ENCODE measurements around the gene SORCS3. TPM values are rescaled to one million over a fixed set of nuclear protein-coding genes. Genes with fewer than 3 reads are reported as not detected.

SORCS3 gene
- total RNA-seq, 1 experiment from 2014 or later: not detected

DNA sequence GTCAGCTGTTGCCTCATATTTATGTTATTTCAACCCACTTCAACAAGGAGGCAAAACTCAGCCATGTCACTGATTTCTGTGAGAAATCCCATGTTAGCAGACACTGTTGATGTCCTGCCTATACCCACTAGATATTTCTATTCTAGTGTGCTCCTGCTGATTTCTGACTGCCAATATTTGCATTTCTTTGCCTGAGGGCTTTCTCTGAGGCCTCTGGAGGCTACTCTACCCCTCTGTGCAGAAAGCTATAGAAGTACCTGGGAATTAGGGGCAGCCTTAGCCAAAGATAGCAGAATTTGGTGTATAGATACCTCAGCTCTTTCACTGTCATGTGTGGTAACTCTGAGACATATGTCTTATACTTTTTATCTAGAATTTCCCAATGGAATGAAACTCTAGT lies 348.8 kb downstream of the SORCS3 start:
- Histone ChIP-seq H3K27ac (ENCODE audit: low read length) (no peak overlapping the region), H3K9me2 (replicated peaks; ENCODE audit: low read length) (no peaks in the 10 kb centered on the region), H3K79me2 (ENCODE audit: low read length) (no peaks in the 10 kb centered on the region), H4K20me1 (ENCODE audit: low read length) (no peaks in the 10 kb centered on the region), H3K9ac (ENCODE audit: low read length) (no peak overlapping the region), H3K9me3 (ENCODE audit: low read length) (no peaks in the 10 kb centered on the region), H3K4me2 (ENCODE audit: low read length) (no peak overlapping the region), H2AFZ (ENCODE audit: low read length) (no peak overlapping the region), H3K4me1 (ENCODE audit: insufficient read depth, low read length) (no peaks in the 10 kb centered on the region), H3K36me3 (ENCODE audit: low read depth, low read length) (no peaks in the 10 kb centered on the region), H3K4me3 (ENCODE audit: low read length) (no peak overlapping the region), H3K27me3 (ENCODE audit: low read length) (no peaks in the 10 kb centered on the region), H3F3A (ENCODE audit: low read length, unreplicated experiment) (no peaks in the 10 kb centered on the region)
- POLR2A ChIA-PET (ENCODE audit: unreplicated experiment): no interaction called here
- no peak for TF ChIP-seq EZH2 (IDR thresholded peaks at IDR 0.05; ENCODE audit: low read length, unreplicated experiment)
- no peak for TF ChIP-seq EZH2phosphoT487 (IDR thresholded peaks at IDR 0.05; ENCODE audit: borderline replicate concordance, low read length)
- TF ChIP-seq, protein P1, sequence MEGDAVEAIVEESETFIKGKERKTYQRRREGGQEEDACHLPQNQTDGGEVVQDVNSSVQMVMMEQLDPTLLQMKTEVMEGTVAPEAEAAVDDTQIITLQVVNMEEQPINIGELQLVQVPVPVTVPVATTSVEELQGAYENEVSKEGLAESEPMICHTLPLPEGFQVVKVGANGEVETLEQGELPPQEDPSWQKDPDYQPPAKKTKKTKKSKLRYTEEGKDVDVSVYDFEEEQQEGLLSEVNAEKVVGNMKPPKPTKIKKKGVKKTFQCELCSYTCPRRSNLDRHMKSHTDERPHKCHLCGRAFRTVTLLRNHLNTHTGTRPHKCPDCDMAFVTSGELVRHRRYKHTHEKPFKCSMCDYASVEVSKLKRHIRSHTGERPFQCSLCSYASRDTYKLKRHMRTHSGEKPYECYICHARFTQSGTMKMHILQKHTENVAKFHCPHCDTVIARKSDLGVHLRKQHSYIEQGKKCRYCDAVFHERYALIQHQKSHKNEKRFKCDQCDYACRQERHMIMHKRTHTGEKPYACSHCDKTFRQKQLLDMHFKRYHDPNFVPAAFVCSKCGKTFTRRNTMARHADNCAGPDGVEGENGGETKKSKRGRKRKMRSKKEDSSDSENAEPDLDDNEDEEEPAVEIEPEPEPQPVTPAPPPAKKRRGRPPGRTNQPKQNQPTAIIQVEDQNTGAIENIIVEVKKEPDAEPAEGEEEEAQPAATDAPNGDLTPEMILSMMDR (conservative IDR thresholded peaks at IDR 0.05; ENCODE audit: low read depth, low read length): no peak
- BruUV-seq (replicated peaks): no TSS peak
- ATAC-seq (no peak), DNase-seq (no peak)
- CTCF ChIA-PET: no interaction called here
- intact Hi-C loops (cut with micrococcal nuclease): no loop called here

DNA sequence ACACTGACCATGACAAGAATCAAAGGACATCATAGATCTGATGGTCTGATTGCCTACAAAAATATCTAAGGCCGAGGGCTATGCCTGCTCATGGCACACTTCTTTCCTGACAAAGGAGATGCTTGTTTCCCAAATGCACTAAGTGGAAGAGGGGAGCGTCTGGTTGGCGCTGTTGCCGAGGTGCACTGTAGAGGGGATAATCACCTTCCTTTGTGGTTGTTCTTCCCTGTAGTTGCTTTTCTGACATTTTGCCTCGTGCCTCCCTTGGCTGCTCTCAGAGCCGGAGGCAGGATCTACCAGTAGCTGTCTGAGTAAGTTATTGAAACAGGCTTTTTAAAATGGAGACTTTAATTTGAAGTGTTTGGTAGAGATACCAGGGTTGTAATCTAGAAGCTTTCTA lies 352.0 kb downstream of the SORCS3 start:
- Histone ChIP-seq H3K4me2 (ENCODE audit: low read length) (no peak overlapping the region), H3K4me1 (ENCODE audit: insufficient read depth, low read length) (no peaks in the 10 kb centered on the region), H3K9me2 (replicated peaks; ENCODE audit: low read length) (no peaks in the 10 kb centered on the region), H4K20me1 (ENCODE audit: low read length) (no peaks in the 10 kb centered on the region), H3K36me3 (ENCODE audit: low read depth, low read length) (no peaks in the 10 kb centered on the region), H3F3A (ENCODE audit: low read length, unreplicated experiment) (no peaks in the 10 kb centered on the region), H3K9ac (ENCODE audit: low read length) (no peak overlapping the region), H3K27ac (ENCODE audit: low read length) (no peak overlapping the region), H3K27me3 (ENCODE audit: low read length) (no peaks in the 10 kb centered on the region), H2AFZ (ENCODE audit: low read length) (no peak overlapping the region), H3K9me3 (ENCODE audit: low read length) (no peaks in the 10 kb centered on the region), H3K79me2 (ENCODE audit: low read length) (no peaks in the 10 kb centered on the region), H3K4me3 (ENCODE audit: low read length) (no peak overlapping the region)
- DNase-seq (no peak), ATAC-seq (no peak)
- intact Hi-C loops (cut with micrococcal nuclease): no loop called here
- no TSS peak for BruUV-seq (replicated peaks)
- ChIA-PET POLR2A (ENCODE audit: unreplicated experiment) (no interaction called here), CTCF (no interaction called here)
- TF ChIP-seq EZH2phosphoT487 (IDR thresholded peaks at IDR 0.05; ENCODE audit: borderline replicate concordance, low read length): no peak
- TF ChIP-seq EZH2 (IDR thresholded peaks at IDR 0.05; ENCODE audit: low read length, unreplicated experiment): no peak
- TF ChIP-seq, protein P1 (conservative IDR thresholded peaks at IDR 0.05; ENCODE audit: low read depth, low read length): no peak

DNA sequence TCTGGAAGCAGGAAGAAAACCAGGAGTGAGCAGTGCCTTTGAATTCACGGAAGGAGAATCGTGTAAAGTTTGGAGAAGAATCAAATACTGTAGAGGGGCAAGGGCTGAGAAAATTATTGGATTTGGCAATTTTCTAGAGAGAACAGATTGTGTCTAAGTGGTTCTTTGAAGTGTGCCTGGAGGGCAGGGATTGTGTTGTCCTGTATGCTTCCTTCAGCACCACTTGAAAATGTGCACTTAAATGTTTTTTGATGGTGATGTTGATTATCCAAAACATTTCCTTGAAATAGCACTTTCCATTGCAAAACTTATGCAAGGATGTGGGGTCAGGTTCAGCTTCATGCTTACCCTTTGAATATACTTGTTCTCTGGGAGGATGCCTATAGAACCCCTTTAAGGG lies 360.2 kb downstream of the SORCS3 start:
- no TSS peak for BruUV-seq (replicated peaks)
- Histone ChIP-seq H3K4me2 (ENCODE audit: low read length) (no peak overlapping the region), H3K36me3 (ENCODE audit: low read depth, low read length) (no peaks in the 10 kb centered on the region), H3K9me3 (ENCODE audit: low read length) (no peaks in the 10 kb centered on the region), H4K20me1 (ENCODE audit: low read length) (no peaks in the 10 kb centered on the region), H3K9ac (ENCODE audit: low read length) (no peak overlapping the region), H3K27ac (ENCODE audit: low read length) (no peak overlapping the region), H3F3A (ENCODE audit: low read length, unreplicated experiment) (no peaks in the 10 kb centered on the region), H3K27me3 (ENCODE audit: low read length) (no peaks in the 10 kb centered on the region), H3K79me2 (ENCODE audit: low read length) (no peaks in the 10 kb centered on the region), H2AFZ (ENCODE audit: low read length) (no peak overlapping the region), H3K4me3 (ENCODE audit: low read length) (no peak overlapping the region), H3K4me1 (ENCODE audit: insufficient read depth, low read length) (no peaks in the 10 kb centered on the region), H3K9me2 (replicated peaks; ENCODE audit: low read length) (no peaks in the 10 kb centered on the region)
- DNase-seq (no peak), ATAC-seq (no peak)
- POLR2A ChIA-PET (ENCODE audit: unreplicated experiment): no interaction called here
- no peak for TF ChIP-seq EZH2 (IDR thresholded peaks at IDR 0.05; ENCODE audit: low read length, unreplicated experiment)
- TF ChIP-seq, protein P1 (conservative IDR thresholded peaks at IDR 0.05; ENCODE audit: low read depth, low read length): no peak
- no peak for TF ChIP-seq EZH2phosphoT487 (IDR thresholded peaks at IDR 0.05; ENCODE audit: borderline replicate concordance, low read length)
- CTCF ChIA-PET: no interaction called here
- intact Hi-C loops (cut with micrococcal nuclease): no loop called here

All from PC-3 (cell line).